Activated B cell treated with CpG ODN at 0.5 μM for 24 hours (primary cell): ENCODE measurements around the gene LCP2. TPM values are rescaled to one million over a fixed set of nuclear protein-coding genes. Genes with fewer than 3 reads are reported as not detected.

ENCODE experiments used
- ATAC-seq: fragments of 200-7000 bp; cut with Tn5 transposase; one replicate; pipeline ENCODE4 v1.10.0; 2021; ENCODE audit warnings: low read depth, mild to moderate bottlenecking, moderate library complexity
- CTCF ChIA-PET: fragments of 350-600 bp; sonication (Branson Sonifier 250); formaldehyde crosslinking; loops from one replicate; lab custom pipeline; 2021; ENCODE audit warnings: antibody characterized with exemption; lab: Charles Lee
- POLR2A ChIA-PET: fragments of 350-600 bp; sonication (Branson Sonifier 250); formaldehyde crosslinking; loops from one replicate; lab custom pipeline; 2021; ENCODE audit warnings: antibody characterized with exemption; lab: Charles Lee
- DNase-seq: peaks from one replicate; pipeline ENCODE4 v3.0.0; 2022
- H3K27ac Mint-ChIP-seq: one replicate; pipeline ENCODE4 v1.8.0; 2020; ENCODE audit warnings: mixed read lengths
- H3K27me3 Mint-ChIP-seq: one replicate; pipeline ENCODE4 v1.8.0; 2021; ENCODE audit warnings: mixed read lengths
- H3K36me3 Mint-ChIP-seq: one replicate; pipeline ENCODE4 v1.8.0; 2021; ENCODE audit warnings: low read depth, mixed read lengths
- H3K4me1 Mint-ChIP-seq: one replicate; pipeline ENCODE4 v1.8.0; 2021; ENCODE audit warnings: mixed read lengths
- H3K4me3 Mint-ChIP-seq: one replicate; pipeline ENCODE4 v1.8.0; 2020; ENCODE audit warnings: mild to moderate bottlenecking, mixed read lengths
- H3K9me3 Mint-ChIP-seq: one replicate; pipeline ENCODE4 v1.8.0; 2020; ENCODE audit warnings: mixed read lengths
- intact Hi-C: fragments of 100-400 bp; cut with micrococcal nuclease; formaldehyde crosslinking; loops from one replicate; pipeline ENCODE4 v1.15.1; 2024
- total RNA-seq: library from RNA; stranded (reverse); gene quantifications from 2 replicates; pipeline ENCODE4 v1.2.3, GENCODE V29; 2022
- TF ChIP-seq, protein P1 (sequence below): fragments of 200-600 bp; IDR thresholded peaks from one replicate; pipeline ENCODE4 v1.8.0; 2022; ENCODE audit warnings: antibody characterized with exemption, mild to moderate bottlenecking

The LCP2 gene
- total RNA-seq, 1 donor from 2014 or later, result 8.5 TPM

DNA sequence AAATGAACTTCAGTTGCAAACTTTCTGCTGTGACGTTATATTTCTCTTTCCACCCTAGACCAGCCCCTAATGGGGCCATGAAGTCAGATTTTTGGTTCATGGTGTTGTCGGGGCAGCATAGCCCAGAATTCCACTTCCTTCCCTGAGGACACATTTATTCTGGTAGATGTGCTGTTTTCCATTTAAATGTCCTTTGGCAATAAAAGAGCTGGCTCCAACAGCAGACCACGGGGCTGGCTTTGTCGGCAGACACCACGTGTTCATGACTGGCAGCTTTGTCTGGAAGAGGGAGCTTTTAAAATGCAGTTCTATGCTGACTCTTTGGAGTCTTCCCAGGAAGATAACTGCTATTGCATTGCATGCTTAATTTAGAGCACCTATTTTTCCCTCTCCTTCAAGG, 17.6 kb upstream of the LCP2 start:
- intact Hi-C loops, result no loop called here
- TF ChIP-seq, protein P1, sequence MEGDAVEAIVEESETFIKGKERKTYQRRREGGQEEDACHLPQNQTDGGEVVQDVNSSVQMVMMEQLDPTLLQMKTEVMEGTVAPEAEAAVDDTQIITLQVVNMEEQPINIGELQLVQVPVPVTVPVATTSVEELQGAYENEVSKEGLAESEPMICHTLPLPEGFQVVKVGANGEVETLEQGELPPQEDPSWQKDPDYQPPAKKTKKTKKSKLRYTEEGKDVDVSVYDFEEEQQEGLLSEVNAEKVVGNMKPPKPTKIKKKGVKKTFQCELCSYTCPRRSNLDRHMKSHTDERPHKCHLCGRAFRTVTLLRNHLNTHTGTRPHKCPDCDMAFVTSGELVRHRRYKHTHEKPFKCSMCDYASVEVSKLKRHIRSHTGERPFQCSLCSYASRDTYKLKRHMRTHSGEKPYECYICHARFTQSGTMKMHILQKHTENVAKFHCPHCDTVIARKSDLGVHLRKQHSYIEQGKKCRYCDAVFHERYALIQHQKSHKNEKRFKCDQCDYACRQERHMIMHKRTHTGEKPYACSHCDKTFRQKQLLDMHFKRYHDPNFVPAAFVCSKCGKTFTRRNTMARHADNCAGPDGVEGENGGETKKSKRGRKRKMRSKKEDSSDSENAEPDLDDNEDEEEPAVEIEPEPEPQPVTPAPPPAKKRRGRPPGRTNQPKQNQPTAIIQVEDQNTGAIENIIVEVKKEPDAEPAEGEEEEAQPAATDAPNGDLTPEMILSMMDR, result no peak
- DNase-seq (no peak), ATAC-seq (no peak)
- CTCF ChIA-PET, result no interaction called here
- Mint-ChIP-seq H3K9me3 (no peaks in the 10 kb centered on the region), H3K4me1 (peaks cover 13% of the 10 kb centered on the region), H3K27me3 (peaks cover 9% of the 10 kb centered on the region), H3K36me3 (no peaks in the 10 kb centered on the region), H3K4me3 (no peak overlapping the region), H3K27ac (no peak overlapping the region)
- POLR2A ChIA-PET, result no interaction called here

- H3K4me1 Mint-ChIP-seq, result peaks cover 13% of the 10 kb centered on the region
- ATAC-seq, result no peak
Observed at GRCh38 chr5:170314541-170315095, 17.0 kb upstream of the LCP2 start.

DNA sequence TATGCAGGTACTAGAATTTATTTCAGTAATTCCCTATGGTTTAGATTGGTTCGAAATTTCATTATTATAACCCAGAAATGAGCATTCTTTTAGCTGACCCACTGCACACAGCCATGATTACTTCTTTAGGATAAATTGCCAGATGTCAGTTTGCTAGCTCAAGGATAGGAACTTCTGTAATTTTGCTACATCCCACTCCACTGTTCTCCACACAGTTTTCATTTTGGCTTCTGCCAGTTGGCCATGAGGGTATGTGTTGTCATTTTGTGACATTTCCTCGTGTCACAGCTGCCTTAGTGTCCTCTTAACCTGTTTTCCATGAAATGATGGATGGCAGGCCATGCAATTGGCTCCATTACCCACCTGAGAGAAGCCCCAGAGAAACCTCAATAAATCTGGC, 16.2 kb upstream of the LCP2 start:
- Mint-ChIP-seq H3K27ac (no peak overlapping the region), H3K27me3 (peaks cover 8% of the 10 kb centered on the region), H3K9me3 (no peaks in the 10 kb centered on the region), H3K4me3 (no peak overlapping the region), H3K4me1 (peaks cover 15% of the 10 kb centered on the region), H3K36me3 (no peaks in the 10 kb centered on the region)
- TF ChIP-seq, protein P1, result no peak
- intact Hi-C loops, result no loop called here
- ChIA-PET CTCF (interaction anchor here (1.2 to 1.9 kb wide), 3 partner anchors 13 to 39 kb away, joined by 3 to 9 read pairs (median 6); no protein-coding TSS in a partner anchor), POLR2A (interaction anchor here (1.0 to 1.7 kb wide), 2 partner anchors 14 to 18 kb away, joined by 4 read pairs; no protein-coding TSS in a partner anchor)
- DNase-seq, result no peak
- no peak for ATAC-seq

More at GRCh38 chr5:170314541-170315095, 17.0 kb upstream of the LCP2 start:
- intact Hi-C loops, result no loop called here
- Mint-ChIP-seq H3K9me3 (no peaks in the 10 kb centered on the region), H3K27ac (no peak overlapping the region), H3K4me3 (no peak overlapping the region), H3K36me3 (no peaks in the 10 kb centered on the region), H3K27me3 (peaks cover 8% of the 10 kb centered on the region)
- DNase-seq, result no peak
- ChIA-PET POLR2A (no interaction called here), CTCF (interaction anchor here (1.9 kb wide), 1 partner anchor 12 kb away, joined by 6 read pairs; no protein-coding TSS in a partner anchor)
- TF ChIP-seq, protein P1, result no peak

DNA sequence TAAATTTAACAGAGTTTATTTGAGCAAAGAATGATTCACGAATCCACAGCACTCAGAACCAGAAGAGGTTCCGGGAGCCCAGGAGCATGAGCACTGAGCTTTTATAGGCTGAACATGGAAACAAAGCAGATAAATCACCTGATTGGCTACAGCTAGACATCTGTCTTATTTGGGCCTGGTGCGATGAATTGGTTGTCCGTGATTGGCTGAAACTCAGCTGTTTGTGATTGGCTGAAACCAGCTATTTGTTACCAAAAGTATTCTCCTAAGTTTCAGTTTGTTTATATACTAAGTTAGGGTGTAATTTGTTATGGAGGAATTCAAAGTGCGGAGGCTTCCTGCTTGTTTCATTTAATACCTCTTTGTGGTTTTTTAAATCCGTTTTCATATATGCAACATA, 15.8 kb upstream of the LCP2 start:
- ChIA-PET POLR2A (interaction anchor here (1.0 to 1.7 kb wide), 2 partner anchors 14 to 18 kb away, joined by 4 read pairs; no protein-coding TSS in a partner anchor), CTCF (interaction anchor here (1.2 to 1.9 kb wide), 3 partner anchors 14 to 39 kb away, joined by 3 to 9 read pairs (median 6); no protein-coding TSS in a partner anchor)
- Mint-ChIP-seq H3K36me3 (no peaks in the 10 kb centered on the region), H3K9me3 (no peaks in the 10 kb centered on the region), H3K4me1 (peaks cover 20% of the 10 kb centered on the region), H3K4me3 (no peak overlapping the region), H3K27me3 (peaks cover 8% of the 10 kb centered on the region), H3K27ac (no peak overlapping the region)
- DNase-seq, result no peak
- TF ChIP-seq, protein P1, result no peak
- intact Hi-C loops, result no loop called here
- ATAC-seq, result no peak

DNA sequence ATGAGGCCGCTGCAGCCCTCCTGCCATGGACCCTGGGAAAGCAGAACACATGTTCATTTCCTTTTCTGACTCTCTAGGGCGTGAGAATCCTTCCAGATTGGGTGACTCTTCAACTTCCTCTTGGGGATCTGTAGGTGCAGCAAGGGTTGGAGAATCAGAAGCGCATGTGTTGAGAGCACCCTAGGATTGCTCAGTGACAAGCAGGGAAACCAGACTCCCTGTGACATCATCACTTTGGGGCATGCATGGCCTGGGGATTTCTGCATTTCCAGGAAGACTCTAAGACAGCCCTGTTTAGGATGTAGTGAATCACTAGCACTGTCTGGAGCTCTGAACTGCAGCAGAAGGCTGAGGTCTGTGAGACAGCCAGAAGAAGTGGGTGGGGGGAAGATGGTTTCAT, 15.1 kb upstream of the LCP2 start:
- ChIA-PET POLR2A (interaction anchor here (0.7 to 1.7 kb wide), 4 partner anchors 10 to 19 kb away, joined by 3 to 6 read pairs (median 4); no protein-coding TSS in a partner anchor), CTCF (interaction anchor here (1.2 to 1.8 kb wide), 2 partner anchors 26 to 38 kb away, joined by 3 to 9 read pairs; no protein-coding TSS in a partner anchor)
- Mint-ChIP-seq H3K27ac (no peak overlapping the region), H3K4me1 (peaks cover 20% of the 10 kb centered on the region), H3K4me3 (no peak overlapping the region), H3K9me3 (no peaks in the 10 kb centered on the region), H3K36me3 (no peaks in the 10 kb centered on the region), H3K27me3 (peaks cover 8% of the 10 kb centered on the region)
- peak; percentile 49 for ATAC-seq
- TF ChIP-seq, protein P1, result no peak
- intact Hi-C loops, result no loop called here
- DNase-seq, result no peak
